ENCODE data around the gene NCK2.

Gene NCK2

DNA sequence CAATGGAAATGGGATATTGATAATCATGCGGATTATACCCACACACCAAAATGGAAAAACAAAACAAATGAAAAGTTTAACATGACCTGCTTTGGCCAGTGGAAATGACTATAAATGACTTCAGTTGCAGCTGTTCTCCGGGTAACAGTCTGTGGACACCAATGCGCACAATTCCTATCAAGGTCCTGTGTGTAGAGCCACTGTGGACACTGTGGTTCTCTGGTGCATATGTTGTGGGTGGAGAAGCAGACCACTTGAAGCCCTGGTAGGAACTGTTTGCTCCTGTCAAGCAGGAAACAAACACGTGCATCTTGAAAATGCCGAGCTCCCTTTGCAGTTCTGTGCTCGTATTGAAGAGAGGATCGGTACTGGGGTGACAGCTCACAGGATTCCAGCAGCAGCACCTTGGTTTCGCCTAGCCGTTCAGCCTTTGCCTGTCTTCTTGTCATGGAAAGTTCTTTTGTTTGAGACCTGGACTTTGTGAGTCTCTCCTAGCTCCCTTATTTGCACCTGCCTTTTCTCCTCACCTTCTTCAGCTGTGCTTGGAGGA, 32.9 kb downstream of the NCK2 start:
- DNase-seq (ENCODE audit: low spot score) = no peak

DNA sequence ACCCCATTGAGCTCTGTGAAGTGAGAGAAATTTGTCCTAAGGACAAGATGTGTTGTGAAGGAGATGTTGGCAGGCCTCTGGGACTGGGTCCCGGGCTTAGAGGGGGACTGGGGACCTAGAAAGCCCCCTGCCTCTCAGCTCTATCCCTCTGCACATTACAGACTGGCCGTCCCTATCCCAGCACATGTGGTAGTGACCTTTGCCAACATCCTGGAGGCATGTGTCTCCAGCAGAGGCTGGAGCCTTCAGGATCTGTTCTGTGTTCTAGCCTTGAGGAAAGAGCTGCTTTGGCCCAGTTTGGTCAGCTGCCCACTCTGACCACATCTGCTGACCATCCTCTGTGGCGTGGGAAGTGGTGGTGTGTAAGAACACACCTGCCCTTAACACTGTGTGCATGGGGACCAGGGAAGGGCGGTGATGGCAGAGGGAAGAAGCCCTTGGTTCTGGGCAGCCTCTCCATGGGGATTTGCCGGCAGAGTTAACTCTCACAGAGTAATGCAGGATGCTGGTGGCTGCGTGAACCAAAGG, 33.4 kb downstream of the NCK2 start:
- DNase-seq (ENCODE audit: low spot score) = no peak

DNA sequence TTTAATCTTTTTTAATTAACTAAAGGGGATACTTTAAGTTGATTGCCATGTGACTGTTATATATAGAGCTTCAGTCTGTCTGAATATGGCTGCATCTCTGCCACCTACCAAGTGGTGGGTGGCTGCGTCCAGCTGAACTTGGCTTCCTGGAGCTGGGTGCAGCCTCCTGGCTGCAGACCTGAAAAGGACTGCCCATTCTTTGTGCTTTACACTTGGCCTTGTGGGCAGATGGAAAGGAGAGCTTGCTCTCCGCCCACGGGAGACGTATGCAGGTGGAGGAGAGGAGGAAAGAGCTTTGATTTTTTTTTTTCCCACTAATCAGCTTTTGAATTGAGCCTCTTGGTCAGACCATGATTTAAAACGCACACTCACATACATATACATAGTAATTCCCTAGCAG, 34.7 kb downstream of the NCK2 start:
- no peak for DNase-seq (ENCODE audit: low spot score)

DNA sequence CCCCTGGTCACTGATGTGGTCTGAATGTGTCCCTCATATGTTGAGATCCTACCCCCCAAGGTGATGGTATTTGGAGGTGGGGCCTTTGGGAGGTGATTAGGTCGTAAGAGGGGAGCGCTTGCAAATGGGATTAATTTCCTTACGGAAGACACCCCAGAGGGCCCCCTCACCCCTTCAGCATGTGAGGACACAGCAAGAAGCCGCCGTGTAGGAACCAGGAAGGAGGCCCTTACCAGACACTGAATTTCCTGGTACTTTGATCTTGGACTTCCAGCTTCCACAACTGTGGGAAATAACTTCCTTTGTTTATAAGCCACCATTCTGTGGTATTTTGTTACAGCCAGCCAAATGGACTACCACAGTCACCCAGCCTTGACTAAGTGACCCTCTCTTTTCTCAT, 35.9 kb downstream of the NCK2 start:
- DNase-seq (ENCODE audit: low spot score) = no peak

DNA sequence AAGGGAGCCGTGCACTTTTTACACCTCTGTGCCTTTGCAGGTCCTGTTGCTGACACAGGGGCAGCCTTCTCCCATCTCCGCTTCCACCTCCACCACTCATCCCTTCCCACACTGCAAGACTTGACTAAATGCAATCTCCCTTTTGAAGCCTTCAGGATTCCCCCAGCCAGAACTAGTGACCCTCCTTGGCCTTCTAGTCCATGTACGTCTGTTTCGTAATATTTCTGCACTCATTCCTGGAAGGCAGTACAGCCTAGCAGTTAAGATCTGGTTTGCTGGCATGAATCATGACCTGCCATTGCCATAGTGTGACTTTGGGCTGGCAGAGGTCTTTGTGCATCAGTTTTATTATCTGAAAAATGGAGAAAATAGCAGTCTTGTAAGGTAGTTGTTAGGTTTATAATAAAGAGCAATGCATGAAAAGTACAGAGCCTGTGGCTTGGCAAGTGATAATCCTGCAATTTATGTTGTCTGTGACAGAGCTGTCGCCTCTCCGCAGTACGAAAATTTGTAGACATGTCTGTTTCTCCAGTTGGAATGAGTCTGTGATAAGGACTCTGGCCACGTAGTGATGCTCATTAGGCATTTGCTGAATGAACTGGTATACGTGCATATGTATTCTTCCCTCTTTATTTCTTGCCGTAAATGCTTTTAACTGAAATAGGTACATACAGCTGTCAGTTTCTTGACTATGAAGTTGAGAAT, 36.7 kb downstream of the NCK2 start:
- DNase-seq (ENCODE audit: low spot score) = no peak

DNA sequence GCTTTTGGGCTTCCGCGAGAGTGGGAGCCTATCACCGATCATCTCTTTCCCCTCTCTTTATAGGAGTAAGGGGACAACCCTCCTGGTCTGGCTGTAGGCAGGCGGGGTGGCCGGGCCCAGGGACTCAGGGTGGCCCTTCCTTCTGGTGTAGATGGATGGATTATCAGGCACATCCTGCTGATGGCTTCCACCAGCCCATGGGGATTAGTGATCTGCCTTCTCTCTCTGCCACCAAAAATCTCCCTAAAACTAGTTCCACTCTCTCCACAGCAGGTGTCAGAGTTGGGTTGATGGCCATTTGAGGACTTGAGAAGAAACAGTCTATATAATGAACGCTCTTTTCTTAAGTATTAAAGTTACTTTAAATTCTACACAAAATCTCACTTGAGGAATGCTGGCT, 37.4 kb downstream of the NCK2 start:
- no peak for DNase-seq (ENCODE audit: low spot score)

DNA sequence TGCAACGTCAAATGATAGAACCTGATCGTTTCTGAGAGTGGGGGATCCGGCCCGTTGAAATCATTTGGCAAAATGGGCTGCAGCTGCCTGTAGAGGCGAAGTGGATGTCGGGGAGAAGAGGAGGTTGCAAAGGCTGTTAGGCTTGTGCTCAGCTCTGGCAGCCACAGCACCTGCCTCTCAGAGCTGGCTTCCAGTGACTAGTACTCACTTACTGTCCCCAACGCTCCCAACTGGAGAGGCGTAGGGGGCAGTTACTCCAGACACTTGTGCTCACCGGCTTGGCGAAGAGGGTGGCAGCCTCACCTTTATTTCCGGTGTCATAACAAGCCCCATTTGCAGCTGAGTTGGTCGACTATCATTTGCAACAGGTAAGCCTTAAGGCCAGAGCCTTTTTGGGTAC, 37.9 kb downstream of the NCK2 start:
- DNase-seq (ENCODE audit: low spot score) = no peak

DNA sequence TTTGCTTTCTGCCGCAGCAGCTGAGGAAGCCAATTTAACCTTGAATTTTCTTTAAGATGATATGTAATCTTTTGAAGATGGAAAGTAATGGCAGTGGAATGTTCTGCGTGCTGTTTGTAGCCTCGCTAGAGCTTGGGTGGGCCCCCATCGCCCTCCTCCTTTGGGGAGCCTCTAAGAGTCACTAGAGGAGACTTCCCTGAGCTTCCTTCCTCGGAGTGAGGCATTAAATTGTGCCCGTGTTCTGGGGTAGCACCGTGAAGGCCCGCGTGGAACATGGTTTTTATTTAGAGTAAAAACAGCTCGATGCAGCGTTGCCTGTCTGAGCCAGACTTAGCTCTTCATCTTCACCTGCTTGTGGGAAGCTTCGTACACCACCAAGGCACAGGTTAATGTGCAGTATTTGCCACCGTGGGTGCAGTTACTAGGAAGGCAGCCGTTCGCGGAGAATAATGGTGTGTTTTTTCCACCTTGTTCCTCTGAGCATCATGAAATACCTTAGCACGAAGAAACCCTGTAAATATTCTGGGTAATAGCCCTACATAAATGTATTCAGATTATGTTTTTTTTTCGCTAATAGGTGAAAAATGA, 38.5 kb downstream of the NCK2 start:
- no peak for DNase-seq (ENCODE audit: low spot score)

DNA sequence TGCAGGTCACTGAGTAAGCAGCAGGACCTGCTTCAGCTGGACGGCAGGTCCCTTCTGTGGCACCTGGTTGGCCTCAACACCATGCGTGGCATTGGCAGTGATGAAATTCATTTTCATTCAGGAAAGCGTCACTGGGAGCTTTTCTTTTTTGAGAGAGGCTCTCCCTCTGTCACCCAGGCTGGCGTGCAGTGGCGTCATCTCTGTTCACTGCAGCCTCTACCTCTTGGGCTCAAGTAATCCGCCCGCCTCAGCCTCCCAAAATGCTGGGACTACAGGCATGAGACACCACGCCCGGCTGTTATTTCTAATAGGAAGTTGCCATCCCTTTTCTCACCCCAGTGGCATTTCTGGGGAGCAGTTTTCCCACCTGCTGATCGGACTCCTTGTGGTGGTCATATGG, 39.3 kb downstream of the NCK2 start:
- DNase-seq (ENCODE audit: low spot score) = no peak

DNA sequence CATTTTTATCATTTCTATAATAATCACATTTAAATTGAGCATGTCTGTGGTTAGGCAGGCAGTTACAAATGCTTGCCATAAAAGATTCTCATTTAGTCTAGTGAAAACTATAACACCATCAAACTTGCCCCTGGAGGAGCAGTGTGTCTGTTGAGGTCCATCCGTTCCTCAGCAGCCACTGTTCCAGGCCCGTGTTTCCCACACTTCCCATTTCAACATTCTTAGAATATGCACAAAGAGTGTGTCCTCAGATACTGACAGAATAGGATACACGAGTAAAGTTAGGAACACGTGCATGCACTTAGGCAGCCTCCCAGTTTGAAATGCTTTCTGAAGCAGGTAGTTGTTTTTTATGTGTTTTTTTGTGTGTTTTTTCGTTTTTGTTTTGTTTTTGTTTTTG, 39.9 kb downstream of the NCK2 start:
- no peak for DNase-seq (ENCODE audit: low spot score)

DNA sequence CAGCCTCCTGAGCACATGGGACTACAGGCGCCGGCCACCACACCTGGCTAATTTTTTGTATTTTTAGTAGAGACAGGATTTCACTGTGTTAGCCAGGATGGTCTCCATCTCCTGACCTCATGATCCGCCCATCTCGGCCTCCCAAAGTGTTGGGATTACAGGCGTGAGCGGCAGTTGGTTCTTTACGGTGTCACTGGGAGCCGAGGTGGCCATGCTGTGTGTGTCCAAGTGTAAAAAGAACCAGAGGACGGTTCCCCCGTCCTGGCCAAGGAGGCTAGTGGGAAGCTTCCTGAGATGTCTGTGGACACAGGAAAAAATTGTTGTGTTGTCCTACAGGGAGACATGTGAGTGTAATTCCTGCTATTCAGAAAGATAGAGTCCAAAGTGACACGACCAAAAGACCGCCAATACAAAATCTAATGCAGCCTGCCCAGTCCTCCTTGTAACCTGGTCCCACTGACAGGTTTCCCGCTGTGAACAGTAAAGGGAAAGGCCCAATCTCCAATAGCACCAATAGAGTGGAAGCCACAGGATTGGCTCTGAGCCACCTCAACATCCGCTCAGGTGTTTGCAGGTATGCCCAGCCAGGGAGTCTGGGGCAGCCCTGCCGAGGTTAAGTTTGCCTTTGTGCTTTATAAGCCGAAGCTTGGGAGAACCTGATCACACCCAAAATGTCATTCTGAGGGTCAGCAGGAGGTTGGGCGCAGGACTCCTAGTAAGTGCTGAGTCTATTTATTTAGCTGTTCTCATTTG, 40.6 kb downstream of the NCK2 start:
- no peak for DNase-seq (ENCODE audit: low spot score)

DNA sequence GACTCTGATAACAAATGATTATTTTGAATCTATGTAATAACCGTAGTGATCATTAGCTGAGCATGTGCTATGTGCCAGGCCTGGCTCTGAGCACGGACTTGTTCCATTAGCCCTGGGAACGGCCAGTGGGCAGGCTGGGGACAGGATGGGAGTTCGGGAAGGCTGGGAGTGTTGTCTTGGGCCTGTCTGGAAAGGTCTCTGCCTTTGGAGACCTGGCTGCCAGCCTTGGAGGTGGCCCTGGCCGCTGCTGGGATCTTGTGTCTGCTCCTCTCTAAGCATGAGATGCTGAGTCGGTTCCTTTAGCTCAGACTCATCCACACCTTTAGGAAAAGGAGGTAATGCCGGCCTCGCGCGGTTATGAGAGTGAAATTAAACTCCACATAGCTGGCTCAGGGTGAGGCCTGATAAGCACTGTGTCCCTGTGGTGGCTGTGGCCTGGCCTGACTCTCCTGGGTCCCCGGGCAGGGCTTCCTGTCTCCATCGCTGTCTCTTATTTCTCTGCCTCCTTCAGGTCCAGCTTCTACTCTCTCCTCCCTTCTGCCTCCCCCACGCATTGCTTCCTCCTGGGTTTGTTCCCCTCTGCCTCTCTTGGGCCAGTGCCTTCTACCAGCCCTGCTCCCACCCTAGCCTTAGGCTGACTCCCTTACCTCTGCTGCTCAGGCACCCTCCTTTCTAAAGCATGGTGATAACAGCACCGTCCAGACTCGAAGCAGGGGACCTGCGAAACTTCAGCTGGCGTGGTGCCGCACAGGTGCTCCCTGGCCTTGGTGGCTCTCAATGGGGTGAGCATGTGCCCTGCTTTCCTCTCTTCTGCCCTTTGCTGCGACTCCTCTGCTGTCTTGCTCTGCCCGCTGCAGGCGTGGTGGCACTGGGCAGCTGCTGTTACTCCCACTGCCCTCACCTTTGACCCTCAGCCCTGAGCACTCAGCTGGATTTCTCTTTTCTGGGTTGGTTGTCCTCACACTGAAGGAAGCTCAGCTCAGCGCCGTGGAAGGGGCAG, 41.8 kb downstream of the NCK2 start:
- DNase-seq (ENCODE audit: low spot score) = no peak

DNA sequence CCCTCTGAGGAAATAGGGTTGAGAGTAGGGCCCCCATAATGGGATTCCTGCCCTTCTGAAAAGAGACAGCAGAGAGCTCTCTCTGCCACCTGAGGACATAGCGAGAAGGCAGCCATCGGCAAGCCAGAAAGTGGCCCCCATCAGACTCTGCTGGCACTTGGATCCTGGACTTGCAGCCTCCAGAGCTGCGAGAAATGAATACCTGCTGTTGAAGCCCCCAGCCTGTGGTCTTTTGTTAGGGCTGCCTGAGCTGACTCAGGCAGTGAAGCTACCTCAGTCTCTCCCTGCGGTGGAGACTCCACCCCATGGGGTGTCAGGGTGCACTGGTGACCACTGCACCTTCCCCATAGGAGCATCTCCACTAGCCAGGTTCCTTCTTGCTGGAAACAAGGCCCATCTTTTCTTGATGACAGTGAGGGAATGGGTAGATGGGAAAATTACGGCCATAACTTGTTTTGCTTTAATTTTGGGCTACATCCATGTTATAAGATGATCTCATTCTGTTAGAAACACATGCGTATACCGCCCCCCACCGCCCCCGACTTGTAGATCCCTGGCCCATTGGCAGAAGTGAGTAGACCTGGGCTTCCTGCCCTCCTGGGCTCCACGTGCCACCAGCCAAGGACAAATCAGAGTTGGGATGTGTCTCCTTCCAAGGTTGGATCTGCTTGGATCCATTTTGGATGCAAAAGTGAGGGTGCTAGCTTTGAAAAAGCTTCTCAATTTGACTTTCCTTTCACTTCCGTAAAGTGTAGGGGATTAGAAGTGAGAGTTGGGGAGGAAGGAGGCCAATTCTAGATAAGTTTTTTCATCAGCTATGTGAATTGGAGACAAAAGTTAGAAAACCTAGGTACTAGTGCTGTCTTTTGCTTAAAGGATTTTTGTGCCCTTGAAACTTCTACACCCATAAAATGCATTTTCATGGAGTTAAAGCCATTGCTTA, 42.9 kb downstream of the NCK2 start:
- peak; percentile 63 for DNase-seq (ENCODE audit: low spot score)

DNA sequence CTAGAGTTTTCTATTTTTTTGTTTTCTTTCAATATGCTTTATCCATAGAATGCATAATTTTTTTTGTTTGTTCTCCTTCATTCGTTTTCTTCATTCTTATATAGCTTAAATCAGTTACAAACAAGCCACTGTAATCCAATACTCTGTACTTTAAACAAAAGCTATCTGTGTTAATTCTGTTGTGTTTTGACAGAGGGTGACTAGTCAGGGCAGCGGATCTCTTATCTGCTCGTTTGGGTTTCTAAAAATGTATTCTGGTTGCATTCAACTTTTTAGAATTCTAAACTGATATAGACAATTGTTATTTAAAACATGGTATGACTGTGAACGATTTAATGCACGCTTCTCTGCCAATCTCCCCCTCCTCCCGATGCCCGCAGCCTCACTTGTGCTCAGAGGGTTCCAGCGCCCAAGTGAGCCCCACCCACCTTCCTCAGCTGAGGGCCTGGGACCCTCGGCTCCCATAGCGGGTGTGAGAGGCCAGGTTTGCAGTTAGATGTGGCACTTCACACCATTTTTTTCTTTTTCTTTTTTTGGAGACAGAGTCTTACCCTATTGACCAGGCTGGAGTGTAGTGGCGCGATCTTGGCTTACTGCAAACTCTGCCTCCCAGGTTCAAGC, 44.1 kb downstream of the NCK2 start:
- no peak for DNase-seq (ENCODE audit: low spot score)

DNA sequence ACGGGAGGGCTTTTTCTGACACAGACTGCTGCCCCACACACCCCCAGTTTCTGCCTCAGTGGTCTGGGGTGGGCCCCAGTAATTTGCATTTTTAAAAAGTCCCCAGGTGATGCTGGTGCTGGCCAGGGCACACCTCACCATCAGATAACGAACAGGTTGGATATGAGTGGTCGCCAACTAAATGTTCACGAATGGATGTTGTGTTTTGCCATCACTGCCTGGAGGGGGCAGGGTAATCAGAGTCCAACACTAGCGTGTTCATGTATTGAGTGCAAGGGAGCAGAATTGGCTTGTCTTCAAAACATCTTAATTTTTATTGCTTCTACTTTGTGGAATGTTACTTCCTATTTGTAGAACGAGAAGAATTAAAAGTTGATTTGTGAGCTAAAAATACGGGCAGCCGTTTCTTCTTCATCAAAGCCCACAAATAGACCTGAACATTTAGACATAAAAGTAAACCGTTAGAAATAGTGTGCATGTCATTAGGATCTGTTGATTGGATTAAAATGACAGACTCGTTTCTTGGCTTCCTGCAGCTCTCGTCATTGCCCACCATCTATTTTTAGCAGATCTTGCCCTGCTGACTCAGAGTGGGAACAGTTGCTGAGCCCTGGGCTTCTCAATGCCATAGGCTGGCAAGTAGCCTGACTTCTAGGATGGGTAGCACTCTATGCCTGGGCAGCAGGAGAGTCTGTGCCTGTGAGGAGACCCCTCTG, 45.2 kb downstream of the NCK2 start:
- peak; percentile 58 for DNase-seq (ENCODE audit: low spot score)

DNA sequence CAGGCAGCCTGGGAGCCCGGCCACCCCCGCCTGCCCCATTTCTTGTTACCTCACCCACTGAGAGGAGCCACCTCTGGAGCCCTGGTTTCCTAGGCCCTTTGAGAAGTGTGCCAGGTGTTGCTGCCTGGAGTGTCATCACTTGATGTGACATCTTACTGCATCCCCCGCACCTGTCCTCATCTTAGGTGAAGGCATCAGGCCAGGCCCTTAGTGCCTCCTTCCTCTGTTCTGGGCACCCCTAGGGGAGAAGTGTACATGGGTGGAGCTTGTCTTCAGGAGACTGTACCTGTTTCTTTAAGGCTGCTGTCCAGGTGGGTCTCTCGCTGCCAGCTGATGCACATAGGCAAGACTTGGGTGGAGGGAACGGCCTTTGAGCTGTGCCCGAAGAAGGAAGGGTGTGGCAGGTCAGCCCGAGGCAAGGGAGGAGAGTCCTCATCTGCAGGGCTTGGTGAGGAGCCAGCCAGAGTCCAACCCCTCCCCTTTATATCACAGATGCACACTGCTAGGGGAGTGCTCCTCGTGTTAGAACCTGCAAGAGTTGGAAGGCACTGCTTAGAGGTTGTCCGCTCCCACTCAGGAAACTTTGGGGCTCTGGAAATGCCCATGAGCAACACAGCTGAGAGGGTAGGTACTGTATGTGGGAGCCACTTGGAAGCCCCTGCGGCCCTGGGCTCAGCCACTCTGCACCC, 45.9 kb downstream of the NCK2 start:
- no peak for DNase-seq (ENCODE audit: low spot score)

DNA sequence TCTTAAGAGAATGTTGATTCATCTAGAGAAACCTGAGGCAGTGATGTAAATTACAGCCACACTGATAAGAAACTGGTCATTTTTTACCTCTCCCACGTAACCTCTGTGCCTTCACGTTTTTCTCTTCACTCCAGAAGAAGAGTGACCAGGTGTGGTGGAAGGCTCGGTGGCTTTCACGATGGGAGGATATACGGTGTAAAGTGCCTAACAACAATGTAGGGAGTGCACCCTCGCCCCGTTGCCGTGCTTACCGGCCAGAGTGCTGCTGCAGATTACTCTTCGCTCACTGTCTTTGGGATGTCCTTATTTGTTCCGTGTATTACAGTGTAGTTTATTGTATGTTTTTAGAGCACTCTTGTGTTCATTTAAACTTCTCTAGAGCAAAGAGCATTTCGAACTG, 46.5 kb downstream of the NCK2 start:
- DNase-seq (ENCODE audit: low spot score) = no peak

DNA sequence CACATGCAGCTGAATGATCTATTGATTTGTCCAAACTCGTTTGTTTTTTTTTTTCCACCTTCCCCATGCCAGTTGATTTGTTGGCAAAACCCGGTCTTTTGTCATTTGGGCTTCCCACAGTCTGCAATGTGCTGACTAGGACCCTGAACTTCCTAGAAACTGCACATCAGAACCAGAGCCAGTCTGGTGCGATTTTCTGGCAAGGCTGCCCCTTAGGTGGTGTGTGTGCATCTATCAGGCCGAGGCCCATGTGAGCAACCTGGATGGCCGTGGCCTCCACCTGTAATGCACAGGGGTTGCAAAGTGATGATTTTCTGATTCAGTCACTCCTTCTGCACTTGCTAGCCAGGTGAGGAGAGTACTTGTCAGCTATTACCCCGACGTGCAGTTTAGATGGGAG, 47.8 kb downstream of the NCK2 start:
- no peak for DNase-seq (ENCODE audit: low spot score)
